Measurements from ENCODE around the gene CDKAL1. TPM values are rescaled to one million over a fixed set of nuclear protein-coding genes. Genes with fewer than 3 reads are reported as not detected.

CDKAL1 gene
- total and polyA plus RNA-seq, 10 donors = 4.8 to 26.9 (median 20.1) TPM

DNA sequence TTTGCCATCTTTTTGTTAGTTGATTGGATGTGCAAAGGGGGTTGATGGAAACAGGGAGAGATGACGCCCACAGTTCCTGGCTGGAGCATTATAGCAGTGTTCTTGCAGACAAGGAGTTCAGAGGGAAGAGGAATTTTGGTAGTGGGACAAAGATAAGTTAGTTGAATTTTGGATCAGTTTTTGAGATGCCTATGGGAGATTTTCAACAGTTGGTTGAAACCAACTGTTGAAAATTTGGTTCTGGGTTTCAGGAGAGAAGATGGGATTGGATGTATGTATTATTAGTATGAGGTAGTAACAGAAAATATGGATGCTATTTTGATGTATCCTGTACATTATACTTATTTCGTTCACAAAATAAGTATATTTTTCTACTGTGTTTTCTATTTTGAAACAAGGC is 274.2 kb downstream of the CDKAL1 start:
- Histone ChIP-seq H3K4me3 (no peak overlapping the region), H3K9me3 (peaks cover 7 to 29% (median 20%) of the 10 kb centered on the region in 8 donors), H3K4me1 (no peaks in the 10 kb centered on the region), H3K27ac (no peak overlapping the region), H3K36me3 (peaks cover 0 to 19% (median 0%) of the 10 kb centered on the region in 6 donors), H3K27me3 (replicated peaks in 1 of 7) (no peaks in the 10 kb centered on the region)
- no peak for DNase-seq
- TF ChIP-seq POLR2AphosphoS5 (IDR thresholded peaks at IDR 0.05) (no peak), POLR2A (IDR thresholded peaks at IDR 0.05) (no peak)
- TF ChIP-seq, protein P1, sequence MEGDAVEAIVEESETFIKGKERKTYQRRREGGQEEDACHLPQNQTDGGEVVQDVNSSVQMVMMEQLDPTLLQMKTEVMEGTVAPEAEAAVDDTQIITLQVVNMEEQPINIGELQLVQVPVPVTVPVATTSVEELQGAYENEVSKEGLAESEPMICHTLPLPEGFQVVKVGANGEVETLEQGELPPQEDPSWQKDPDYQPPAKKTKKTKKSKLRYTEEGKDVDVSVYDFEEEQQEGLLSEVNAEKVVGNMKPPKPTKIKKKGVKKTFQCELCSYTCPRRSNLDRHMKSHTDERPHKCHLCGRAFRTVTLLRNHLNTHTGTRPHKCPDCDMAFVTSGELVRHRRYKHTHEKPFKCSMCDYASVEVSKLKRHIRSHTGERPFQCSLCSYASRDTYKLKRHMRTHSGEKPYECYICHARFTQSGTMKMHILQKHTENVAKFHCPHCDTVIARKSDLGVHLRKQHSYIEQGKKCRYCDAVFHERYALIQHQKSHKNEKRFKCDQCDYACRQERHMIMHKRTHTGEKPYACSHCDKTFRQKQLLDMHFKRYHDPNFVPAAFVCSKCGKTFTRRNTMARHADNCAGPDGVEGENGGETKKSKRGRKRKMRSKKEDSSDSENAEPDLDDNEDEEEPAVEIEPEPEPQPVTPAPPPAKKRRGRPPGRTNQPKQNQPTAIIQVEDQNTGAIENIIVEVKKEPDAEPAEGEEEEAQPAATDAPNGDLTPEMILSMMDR (IDR thresholded peaks at IDR 0.05 in 8 of 11, conservative IDR thresholded peaks at IDR 0.05 in 3 of 11) = no peak
- 89 to 95% (median 91%) methylated on average over 2 of the region's 2 CpGs for WGBS, 5 donors
- intact Hi-C loops (cut with DNase I; ENCODE audit: low total_unique reads) = no loop called here

DNA sequence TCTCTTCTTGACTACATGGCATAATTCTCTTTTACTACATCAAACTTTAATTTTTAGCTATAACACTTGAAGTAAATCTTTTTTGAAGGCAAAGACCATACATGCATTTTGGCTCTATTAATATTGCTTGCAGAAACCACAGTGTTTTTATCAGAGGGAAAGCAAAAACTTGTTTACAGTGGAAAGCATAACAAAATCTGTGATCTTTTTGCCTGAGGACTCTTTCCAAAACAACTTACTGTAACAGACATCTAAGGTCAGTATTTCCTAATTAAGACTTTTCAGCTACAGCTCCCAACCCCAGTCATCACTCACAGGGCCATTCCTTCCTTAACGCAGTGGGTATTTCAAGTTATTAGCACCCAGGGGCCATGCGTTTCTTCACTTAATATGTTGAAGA is 274.7 kb downstream of the CDKAL1 start:
- intact Hi-C loops (cut with DNase I; ENCODE audit: low total_unique reads) = no loop called here
- H3K9me3 ChIP-seq = peaks cover 7 to 29% (median 20%) of the 10 kb centered on the region in 8 donors
- no peaks in the 10 kb centered on the region for H3K27me3 ChIP-seq (replicated peaks in 1 of 7)
- no peaks in the 10 kb centered on the region for H3K4me1 ChIP-seq
- H3K36me3 ChIP-seq = peaks cover 0 to 19% (median 0%) of the 10 kb centered on the region in 6 donors
- 77 to 94% (median 89%) methylated on average over 2 of the region's 2 CpGs for WGBS, 5 donors
- H3K27ac ChIP-seq = no peak overlapping the region
- DNase-seq = no peak
- TF ChIP-seq, protein P1 (IDR thresholded peaks at IDR 0.05 in 8 of 11, conservative IDR thresholded peaks at IDR 0.05 in 3 of 11) = no peak
- TF ChIP-seq POLR2AphosphoS5 (IDR thresholded peaks at IDR 0.05) = no peak
- H3K4me3 ChIP-seq = no peak overlapping the region

DNA sequence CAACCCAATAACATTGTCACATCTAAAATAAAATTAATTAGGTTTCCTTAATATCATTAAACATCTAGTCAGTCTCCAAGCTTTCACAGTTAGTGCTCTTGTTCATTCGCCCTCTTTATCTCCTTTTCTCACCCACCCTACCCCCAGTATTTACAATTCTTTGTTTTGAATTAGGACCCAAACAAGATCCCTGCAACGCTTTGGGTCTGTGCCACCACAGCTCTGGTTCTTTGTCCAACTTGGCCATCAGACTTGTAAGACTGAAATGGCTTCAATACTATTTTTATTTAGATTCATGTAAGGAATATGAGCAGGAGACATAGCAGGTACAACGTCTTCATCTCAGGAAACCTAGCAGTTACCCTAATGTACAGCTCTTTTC is 276.5 kb downstream of the CDKAL1 start:
- no peak for DNase-seq
- 84 to 100% (median 92%) methylated on average over 3 of the region's 3 CpGs for WGBS, 5 donors

DNA sequence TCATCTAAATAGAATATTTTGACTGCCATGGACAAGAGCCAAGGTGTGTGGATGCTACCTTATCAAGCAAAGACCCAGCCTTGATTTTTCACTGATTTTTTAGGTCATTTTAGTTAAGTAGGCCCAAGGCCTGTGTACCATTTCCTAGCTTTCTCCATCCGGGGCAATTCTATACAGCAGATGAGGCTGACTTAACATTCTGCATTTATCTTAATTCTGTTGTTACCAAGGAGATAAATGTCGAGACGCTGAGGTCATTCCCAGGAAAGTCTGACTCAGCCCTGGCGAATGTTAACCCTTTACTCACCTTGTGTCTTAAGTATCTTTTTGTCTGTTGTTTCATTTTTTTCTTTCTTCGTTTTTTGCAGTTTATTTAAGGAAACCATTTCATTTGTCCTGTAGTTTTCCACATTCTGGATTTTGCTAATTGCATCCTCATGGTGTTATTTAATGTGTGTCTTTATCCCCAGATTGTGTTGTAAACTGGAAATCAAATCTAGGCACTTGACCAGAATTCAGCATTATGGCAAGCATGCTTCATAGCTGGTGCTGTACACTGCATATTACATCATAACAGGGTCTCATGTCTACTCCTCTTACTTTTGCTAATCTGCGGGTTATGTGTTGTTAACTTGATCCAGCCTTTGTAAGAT is 277.0 kb downstream of the CDKAL1 start:
- H3K27ac ChIP-seq = no peak overlapping the region
- intact Hi-C loops (cut with DNase I; ENCODE audit: low total_unique reads) = no loop called here
- H3K27me3 ChIP-seq (replicated peaks in 1 of 7) = no peaks in the 10 kb centered on the region
- H3K9me3 ChIP-seq = peaks cover 7 to 16% (median 10%) of the 10 kb centered on the region in 8 donors
- no peak overlapping the region for H3K4me3 ChIP-seq
- TF ChIP-seq POLR2A (IDR thresholded peaks at IDR 0.05) (no peak), POLR2AphosphoS5 (IDR thresholded peaks at IDR 0.05) (no peak)
- TF ChIP-seq, protein P1 (IDR thresholded peaks at IDR 0.05 in 8 of 11, conservative IDR thresholded peaks at IDR 0.05 in 3 of 11) = no peak
- WGBS, 5 donors = 47 to 63% (median 54%) methylated on average over 6 of the region's 6 CpGs
- no peaks in the 10 kb centered on the region for H3K4me1 ChIP-seq
- no peak for DNase-seq
- H3K36me3 ChIP-seq = peaks cover 0 to 11% (median 0%) of the 10 kb centered on the region in 6 donors

More for the DNA sequence above, 276.5 kb downstream of the CDKAL1 start:
- Histone ChIP-seq H3K27me3 (replicated peaks in 1 of 7) (no peaks in the 10 kb centered on the region), H3K4me3 (no peak overlapping the region), H3K36me3 (peaks cover 0 to 16% (median 0%) of the 10 kb centered on the region in 6 donors), H3K4me1 (no peaks in the 10 kb centered on the region), H3K9me3 (peaks cover 7 to 21% (median 15%) of the 10 kb centered on the region in 8 donors), H3K27ac (no peak overlapping the region)
- intact Hi-C loops (cut with DNase I; ENCODE audit: low total_unique reads) = no loop called here
- no peak for TF ChIP-seq POLR2A (IDR thresholded peaks at IDR 0.05)
- TF ChIP-seq, protein P1 (IDR thresholded peaks at IDR 0.05 in 8 of 11, conservative IDR thresholded peaks at IDR 0.05 in 3 of 11) = no peak
- TF ChIP-seq POLR2AphosphoS5 (IDR thresholded peaks at IDR 0.05) = no peak

All from spleen (tissue), 11 donors.